ENCODE data around the gene ARSG.
"Not testable (repeated sequence)": the region's sequence is repeated elsewhere in the genome, so short reads cannot be mapped to it uniquely, and the experiment has no call there.

ARSG gene

GRCh38 chr17:68398691-68399637 lies 107.7 kb downstream of the ARSG start:
- DNase-seq = peak in 7 of 14 donors; percentile 2 to 10 (median 8)

- DNase-seq = no peak
Observed at GRCh38 chr17:68399638-68400403, 108.5 kb downstream of the ARSG start.

- no peak for DNase-seq
Observed at GRCh38 chr17:68400404-68400735, 109.1 kb downstream of the ARSG start.

- DNase-seq = no peak
Observed at GRCh38 chr17:68401288-68401687, 110.0 kb downstream of the ARSG start.

- DNase-seq = no peak
Observed at GRCh38 chr17:68403122-68403521, 111.8 kb downstream of the ARSG start.

GRCh38 chr17:68403837-68404236 lies 112.5 kb downstream of the ARSG start:
- DNase-seq = not testable (repeated sequence)

GRCh38 chr17:68407656-68408055 lies 116.4 kb downstream of the ARSG start:
- DNase-seq = not testable (repeated sequence)

GRCh38 chr17:68413597-68414560 lies 122.6 kb downstream of the ARSG start:
- not testable (repeated sequence) for DNase-seq

GRCh38 chr17:68414901-68415300 lies 123.6 kb downstream of the ARSG start:
- DNase-seq = not testable (repeated sequence)

- DNase-seq = no peak
Observed at GRCh38 chr17:68417317-68417716, 126.0 kb downstream of the ARSG start.

- no peak for DNase-seq
Observed at GRCh38 chr17:68418876-68419275, 127.6 kb downstream of the ARSG start.

- no peak for DNase-seq
Observed at GRCh38 chr17:68420065-68420464, 128.8 kb downstream of the ARSG start.

- DNase-seq = no peak
Observed at GRCh38 chr17:68421486-68421885, 130.2 kb downstream of the ARSG start.

- no peak for DNase-seq
Observed at GRCh38 chr17:68422821-68423220, 131.5 kb downstream of the ARSG start.

- no peak for DNase-seq
Observed at GRCh38 chr17:68423251-68423650, 132.0 kb downstream of the ARSG start.

- DNase-seq = no peak
Observed at GRCh38 chr17:68424203-68424602, 132.9 kb downstream of the ARSG start.

- no peak for DNase-seq
Observed at GRCh38 chr17:68424861-68425260, 133.6 kb downstream of the ARSG start.

GRCh38 chr17:68425979-68426378 lies 134.7 kb downstream of the ARSG start:
- no peak for DNase-seq

GRCh38 chr17:68427575-68427974 lies 136.3 kb downstream of the ARSG start:
- no peak for DNase-seq

GRCh38 chr17:68428498-68429172 lies 137.3 kb downstream of the ARSG start:
- no peak for DNase-seq

- DNase-seq = no peak
Observed at GRCh38 chr17:68429881-68430280, 138.6 kb downstream of the ARSG start.

Measured in C1 segment of cervical spinal cord (tissue), 14 donors.